Measurements from ENCODE around the gene SLC7A8. TPM values are rescaled to one million over a fixed set of nuclear protein-coding genes. Genes with fewer than 3 reads are reported as not detected.

The SLC7A8 gene
- total and polyA plus RNA-seq, 2 donors (not counting 1 experiment from before 2014, with no cell fraction given): 0.25 to 1.1 TPM

- Histone ChIP-seq H3K27ac (ENCODE audit: low read length in 2 of 2) (no peak overlapping the region), H3K27me3 (replicated peaks in 1 of 4; ENCODE audit: control extremely low read depth in 1 of 4, control insufficient read depth in 3 of 4, insufficient read depth in 4 of 4, low read length in 3 of 4) (peaks cover 0 to 8% (median 1%) of the 10 kb centered on the region in 4 experiments), H3K36me3 (replicated peaks in 1 of 2; ENCODE audit: control extremely low read depth in 1 of 2, control insufficient read depth in 1 of 2, extremely low read depth in 1 of 2, insufficient read depth in 2 of 2, low read length in 1 of 2) (no peaks in the 10 kb centered on the region), H3K9ac (ENCODE audit: low read length) (no peak overlapping the region), H3K79me2 (ENCODE audit: control insufficient read depth, insufficient read depth, low read length) (no peaks in the 10 kb centered on the region), H3K4me2 (replicated peaks; ENCODE audit: low read depth, low read length, poor library complexity, severe bottlenecking) (no peak overlapping the region), H3K9me3 (ENCODE audit: control extremely low read depth in 1 of 3, control insufficient read depth in 2 of 3, insufficient read depth in 1 of 3, low read length in 2 of 3) (no peaks in the 10 kb centered on the region), H3K4me1 (ENCODE audit: control insufficient read depth in 2 of 2, insufficient read depth in 2 of 2, low read length in 2 of 2) (peaks cover 9 to 17% of the 10 kb centered on the region in 2 donors), H4K20me1 (ENCODE audit: control insufficient read depth, insufficient read depth, low read length, poor library complexity, severe bottlenecking) (no peaks in the 10 kb centered on the region), H3K4me3 (ENCODE audit: control extremely low read depth in 1 of 5, extremely low read depth in 1 of 5, insufficient read depth in 1 of 5, low read depth in 2 of 5, low read length in 4 of 5) (no peak overlapping the region), H2AFZ (ENCODE audit: insufficient read depth, low read depth, low read length, poor library complexity, severe bottlenecking) (no peak overlapping the region)
- Mint-ChIP-seq H3K4me1 (no peaks in the 10 kb centered on the region), H3K27me3 (no peaks in the 10 kb centered on the region), H3K9me3 (ENCODE audit: insufficient read depth) (no peaks in the 10 kb centered on the region), H3K27ac (no peak overlapping the region), H3K4me3 (no peak overlapping the region)
- 84% methylated on average over 5 of the region's 12 CpGs for WGBS (ENCODE audit: insufficient coverage)
- DNase-seq (peak; percentile 61), ATAC-seq (ENCODE audit: low read depth) (no peak)
- CTCF ChIA-PET: interaction anchor here (0.8 to 12.2 kb wide), 19 partner anchors 10 to 373 kb away, joined by 3 to 249 read pairs (median 4); partner anchors contain the start of genes ACIN1 and CEBPE
- TF ChIP-seq EZH2 (IDR thresholded peaks at IDR 0.05; ENCODE audit: borderline replicate concordance, insufficient read depth, low read depth, low read length, poor library complexity, severe bottlenecking) (no peak), CTCF (IDR thresholded peaks at IDR 0.05) (peak; percentile 68)
- POLR2A ChIA-PET: interaction anchor here (0.7 kb wide), 1 partner anchor 304 kb away, joined by 3 read pairs; no protein-coding TSS in a partner anchor
- intact Hi-C loops (cut with micrococcal nuclease): loop anchor here (1.0 kb wide), 2 partner anchors 66 to 118 kb away; no protein-coding TSS in a partner anchor
Observed at GRCh38 chr14:23186913-23187654, 3.6 kb upstream of the SLC7A8 start.

DNA sequence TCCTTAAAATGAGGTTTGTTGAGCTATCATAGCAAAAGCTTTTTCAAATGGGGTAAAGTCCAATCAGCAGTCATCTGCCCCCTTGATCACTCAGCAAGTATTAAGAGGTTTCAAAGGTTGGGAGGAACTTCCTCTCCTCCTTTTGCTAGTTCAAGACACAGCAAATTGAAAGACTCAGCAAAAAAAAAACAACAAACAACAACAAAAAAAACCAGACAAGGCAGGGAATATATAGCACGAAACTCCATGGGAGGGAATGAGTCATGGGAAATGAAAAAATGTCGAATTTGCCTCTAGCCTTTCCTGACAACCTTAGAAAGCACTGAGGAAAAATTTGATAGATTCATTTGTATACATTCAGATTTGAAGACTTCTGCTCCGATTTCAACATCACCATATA lies 1.6 kb upstream of the SLC7A8 start:
- Histone ChIP-seq H3K79me2 (ENCODE audit: control insufficient read depth, insufficient read depth, low read length) (no peaks in the 10 kb centered on the region), H4K20me1 (ENCODE audit: control insufficient read depth, insufficient read depth, low read length, poor library complexity, severe bottlenecking) (no peaks in the 10 kb centered on the region), H3K4me3 (ENCODE audit: control extremely low read depth in 1 of 5, extremely low read depth in 1 of 5, insufficient read depth in 1 of 5, low read depth in 2 of 5, low read length in 4 of 5) (no peak overlapping the region), H3K36me3 (replicated peaks in 1 of 2; ENCODE audit: control extremely low read depth in 1 of 2, control insufficient read depth in 1 of 2, extremely low read depth in 1 of 2, insufficient read depth in 2 of 2, low read length in 1 of 2) (no peaks in the 10 kb centered on the region), H3K9ac (ENCODE audit: low read length) (no peak overlapping the region), H3K4me1 (ENCODE audit: control insufficient read depth in 2 of 2, insufficient read depth in 2 of 2, low read length in 2 of 2) (peaks cover 14 to 20% of the 10 kb centered on the region in 2 donors), H3K27ac (ENCODE audit: low read length in 2 of 2) (no peak overlapping the region), H3K27me3 (replicated peaks in 1 of 4; ENCODE audit: control extremely low read depth in 1 of 4, control insufficient read depth in 3 of 4, insufficient read depth in 4 of 4, low read length in 3 of 4) (peaks cover 0 to 21% (median 5%) of the 10 kb centered on the region in 4 experiments), H3K4me2 (replicated peaks; ENCODE audit: low read depth, low read length, poor library complexity, severe bottlenecking) (no peak overlapping the region), H2AFZ (ENCODE audit: insufficient read depth, low read depth, low read length, poor library complexity, severe bottlenecking) (no peak overlapping the region), H3K9me3 (ENCODE audit: control extremely low read depth in 1 of 3, control insufficient read depth in 2 of 3, insufficient read depth in 1 of 3, low read length in 2 of 3) (no peaks in the 10 kb centered on the region)
- DNase-seq: no peak
- H3K9me3 Mint-ChIP-seq (ENCODE audit: insufficient read depth): no peaks in the 10 kb centered on the region
- H3K4me3 Mint-ChIP-seq: no peak overlapping the region
- H3K27ac Mint-ChIP-seq: no peak overlapping the region
- no CpG with 5 or more reads among the region's 3 CpGs for WGBS (ENCODE audit: insufficient coverage)
- ChIA-PET CTCF (interaction anchor here (1.1 to 12.2 kb wide), 5 partner anchors 8 to 132 kb away, joined by 3 to 249 read pairs (median 19); partner anchors contain the start of gene CEBPE), POLR2A (no interaction called here)
- ATAC-seq (ENCODE audit: low read depth): no peak
- peaks cover 15% of the 10 kb centered on the region for H3K27me3 Mint-ChIP-seq
- intact Hi-C loops (cut with micrococcal nuclease): no loop called here
- TF ChIP-seq EZH2 (IDR thresholded peaks at IDR 0.05; ENCODE audit: borderline replicate concordance, insufficient read depth, low read depth, low read length, poor library complexity, severe bottlenecking): no peak
- TF ChIP-seq CTCF (IDR thresholded peaks at IDR 0.05): no peak
- no peaks in the 10 kb centered on the region for H3K4me1 Mint-ChIP-seq

All from B cell (primary cell).